Body of pancreas (tissue), 4 donors: Measurements from ENCODE around the gene ZNF805. TPM values are rescaled to one million over a fixed set of nuclear protein-coding genes. Genes with fewer than 3 reads are reported as not detected.
"Not testable (repeated sequence)": the region's sequence is repeated elsewhere in the genome, so short reads cannot be mapped to it uniquely, and the experiment has no call there.

ENCODE experiments used
- ATAC-seq: fragments of 150-250 bp; one replicate; pipeline ENCODE4 v1.9.1; 2016
- DNase-seq, 4 donors: peaks; one replicate each; pipeline ENCODE4 v3.0.0-alpha.2; 2019
- H3K27ac ChIP-seq, 4 donors: fragments of 200-600 bp; sonication (generic); 1 replicate in 3 of 4; 2 replicates in 1 of 4; pipeline versions ENCODE4 v1.5.1 to v1.6.1; 2016 to 2019; ENCODE audit warnings: mild to moderate bottlenecking in 1 of 4, mixed read lengths in 1 of 4, moderate library complexity in 1 of 4
- H3K27me3 ChIP-seq, 2 donors: fragments of 200-600 bp; sonication (generic); one replicate each; pipeline ENCODE4 v1.6.0; 2016; ENCODE audit warnings: mild to moderate bottlenecking in 1 of 2
- H3K36me3 ChIP-seq, 2 donors: fragments of 200-600 bp; sonication (generic); replicated peaks in 1 of 2; 2 replicates each; pipeline ENCODE4 v1.5.1; 2016; ENCODE audit warnings: low read depth in 2 of 2; ENCODE audit not compliant: insufficient read depth in 1 of 2
- H3K4me1 ChIP-seq: fragments of 200-600 bp; sonication (generic); one replicate; pipeline ENCODE4 v1.6.0; 2016
- H3K4me3 ChIP-seq, 2 donors: fragments of 200-600 bp; sonication (generic); 1 replicate in 1 of 2; 2 replicates in 1 of 2; pipeline ENCODE4 v1.5.1; 2016 to 2019
- H3K9me3 ChIP-seq, 3 donors: fragments of 200-600 bp; sonication (generic); 1 replicate in 2 of 3; 2 replicates in 1 of 3; pipeline ENCODE4 v1.5.1; 2016
- POLR2A ChIP-seq, 3 donors: fragments of 450-650 bp; IDR thresholded peaks; one replicate each; pipeline ENCODE4 v1.6.1; 2016; ENCODE audit warnings: antibody characterized with exemption in 3 of 3, mild to moderate bottlenecking in 2 of 3
- WGBS, 2 donors: methylation state at CpG; one replicate each; pipeline ENCODE4 v1.1.5; 2017; 5-methylcytosine and 5-hydroxymethylcytosine counted together
- intact Hi-C: fragments of 100-400 bp; cut with DNase I; formaldehyde crosslinking; loops from one replicate; pipeline ENCODE4 v1.15.1; 2023
- total RNA-seq, 2 donors: library from RNA; depleted of rRNA; stranded (reverse); fragments of >200 nt; gene quantifications; one replicate each; pipeline ENCODE4 v1.1.0, GENCODE V29; 2016
- TF ChIP-seq, protein P1 (sequence below), 7 experiments: fragments of 450-650 bp in 4 of 7; fragments of 200-600 bp in 3 of 7; sonication (generic) in 3 of 7; IDR thresholded peaks; one replicate each; pipeline ENCODE4 v1.5.1; 2016 to 2019; ENCODE audit warnings: antibody characterized with exemption in 7 of 7

ZNF805 gene
- total RNA-seq, 2 donors from 2014 or later: 8.8 to 13.8 TPM

GRCh38 chr19:57245066-57245465 lies 4.6 kb downstream of the ZNF805 start:
- Histone ChIP-seq H3K27me3 (no peaks in the 10 kb centered on the region), H3K9me3 (no peaks in the 10 kb centered on the region), H3K36me3 (peaks cover 15 to 24% of the 10 kb centered on the region in 2 donors), H3K27ac (no peak overlapping the region), H3K4me3 (no peak overlapping the region), H3K4me1 (peaks cover 21% of the 10 kb centered on the region)
- TF ChIP-seq, protein P1, sequence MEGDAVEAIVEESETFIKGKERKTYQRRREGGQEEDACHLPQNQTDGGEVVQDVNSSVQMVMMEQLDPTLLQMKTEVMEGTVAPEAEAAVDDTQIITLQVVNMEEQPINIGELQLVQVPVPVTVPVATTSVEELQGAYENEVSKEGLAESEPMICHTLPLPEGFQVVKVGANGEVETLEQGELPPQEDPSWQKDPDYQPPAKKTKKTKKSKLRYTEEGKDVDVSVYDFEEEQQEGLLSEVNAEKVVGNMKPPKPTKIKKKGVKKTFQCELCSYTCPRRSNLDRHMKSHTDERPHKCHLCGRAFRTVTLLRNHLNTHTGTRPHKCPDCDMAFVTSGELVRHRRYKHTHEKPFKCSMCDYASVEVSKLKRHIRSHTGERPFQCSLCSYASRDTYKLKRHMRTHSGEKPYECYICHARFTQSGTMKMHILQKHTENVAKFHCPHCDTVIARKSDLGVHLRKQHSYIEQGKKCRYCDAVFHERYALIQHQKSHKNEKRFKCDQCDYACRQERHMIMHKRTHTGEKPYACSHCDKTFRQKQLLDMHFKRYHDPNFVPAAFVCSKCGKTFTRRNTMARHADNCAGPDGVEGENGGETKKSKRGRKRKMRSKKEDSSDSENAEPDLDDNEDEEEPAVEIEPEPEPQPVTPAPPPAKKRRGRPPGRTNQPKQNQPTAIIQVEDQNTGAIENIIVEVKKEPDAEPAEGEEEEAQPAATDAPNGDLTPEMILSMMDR (IDR thresholded peaks at IDR 0.05): no peak
- TF ChIP-seq POLR2A (IDR thresholded peaks at IDR 0.05): no peak
- intact Hi-C loops: no loop called here
- ATAC-seq: no peak
- WGBS, 2 donors: 91 to 92% methylated on average over 5 of the region's 5 CpGs
- DNase-seq: no peak

GRCh38 chr19:57245959-57246358 lies 5.5 kb downstream of the ZNF805 start:
- intact Hi-C loops: no loop called here
- H3K9me3 ChIP-seq: no peaks in the 10 kb centered on the region
- no peak for ATAC-seq
- TF ChIP-seq, protein P1 (IDR thresholded peaks at IDR 0.05): no peak
- TF ChIP-seq POLR2A (IDR thresholded peaks at IDR 0.05): no peak
- DNase-seq: no peak
- H3K27me3 ChIP-seq: no peaks in the 10 kb centered on the region
- H3K4me3 ChIP-seq: no peak overlapping the region
- 77 to 90% methylated on average over 6 of the region's 6 CpGs for WGBS, 2 donors
- peaks cover 20% of the 10 kb centered on the region for H3K4me1 ChIP-seq
- H3K36me3 ChIP-seq: peaks cover 24 to 25% of the 10 kb centered on the region in 2 donors
- H3K27ac ChIP-seq: no peak overlapping the region

DNA sequence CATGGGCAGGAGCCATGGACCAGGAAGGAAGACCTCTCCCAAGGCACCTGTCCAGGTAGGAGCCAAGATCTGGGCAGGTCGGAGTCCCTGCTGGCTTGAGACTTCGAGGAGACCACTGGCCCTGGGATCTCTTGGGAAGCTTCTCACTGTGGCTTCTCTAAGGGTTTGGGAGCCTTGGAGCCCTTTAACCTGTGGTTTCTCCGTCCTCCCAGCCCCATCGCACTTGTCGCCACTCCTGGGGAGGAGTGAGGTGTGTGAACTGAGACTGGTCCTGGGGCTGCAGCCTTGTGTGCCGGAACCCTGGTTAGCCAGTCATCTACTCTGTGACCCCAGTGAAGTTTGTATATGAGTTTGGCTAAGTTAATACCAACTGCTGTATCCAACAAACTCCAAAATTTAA lies 8.2 kb downstream of the ZNF805 start:
- DNase-seq (no peak), ATAC-seq (no peak)
- Histone ChIP-seq H3K9me3 (peaks cover 0 to 13% (median 0%) of the 10 kb centered on the region in 3 donors), H3K27me3 (no peaks in the 10 kb centered on the region), H3K4me3 (no peak overlapping the region), H3K27ac (no peak overlapping the region), H3K4me1 (no peaks in the 10 kb centered on the region), H3K36me3 (peaks cover 39 to 45% of the 10 kb centered on the region in 2 donors)
- TF ChIP-seq POLR2A (IDR thresholded peaks at IDR 0.05): no peak
- TF ChIP-seq, protein P1 (IDR thresholded peaks at IDR 0.05): no peak
- WGBS, 2 donors: 85 to 87% methylated on average over 6 of the region's 6 CpGs
- intact Hi-C loops: no loop called here

GRCh38 chr19:57249329-57249728 lies 8.9 kb downstream of the ZNF805 start:
- no peak for TF ChIP-seq POLR2A (IDR thresholded peaks at IDR 0.05)
- TF ChIP-seq, protein P1 (IDR thresholded peaks at IDR 0.05): no peak
- no peaks in the 10 kb centered on the region for H3K27me3 ChIP-seq
- ATAC-seq: no peak
- peaks cover 0 to 20% (median 0%) of the 10 kb centered on the region in 3 donors for H3K9me3 ChIP-seq
- DNase-seq: no peak
- peaks cover 45 to 46% of the 10 kb centered on the region in 2 donors for H3K36me3 ChIP-seq
- H3K4me1 ChIP-seq: no peaks in the 10 kb centered on the region
- no peak overlapping the region for H3K27ac ChIP-seq
- intact Hi-C loops: no loop called here
- WGBS, 2 donors: 89 to 95% methylated on average over 1 of the region's 1 CpG
- no peak overlapping the region for H3K4me3 ChIP-seq

DNA sequence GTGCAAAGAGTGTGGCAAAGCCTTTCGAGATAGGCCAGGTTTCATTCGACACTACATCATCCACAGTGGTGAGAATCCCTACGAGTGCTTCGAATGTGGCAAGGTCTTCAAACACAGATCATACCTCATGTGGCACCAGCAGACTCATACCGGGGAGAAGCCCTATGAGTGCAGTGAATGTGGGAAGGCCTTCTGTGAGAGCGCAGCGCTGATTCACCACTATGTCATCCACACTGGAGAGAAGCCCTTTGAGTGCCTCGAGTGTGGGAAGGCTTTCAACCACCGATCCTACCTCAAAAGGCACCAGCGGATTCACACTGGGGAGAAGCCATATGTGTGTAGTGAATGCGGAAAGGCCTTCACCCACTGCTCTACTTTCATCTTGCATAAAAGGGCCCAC lies 13.3 kb downstream of the ZNF805 start:
- H3K4me3 ChIP-seq, H3K27ac ChIP-seq, H3K4me1 ChIP-seq, DNase-seq, intact Hi-C loops, H3K27me3 ChIP-seq, ATAC-seq: not testable (repeated sequence)
- 88 to 92% methylated on average over 7 to 11 of the region's 11 CpGs for WGBS, 2 donors
- peaks cover 0 to 26% (median 0%) of the 10 kb centered on the region in 3 donors for H3K9me3 ChIP-seq
- peaks cover 31 to 37% of the 10 kb centered on the region in 2 donors for H3K36me3 ChIP-seq
